HG03442 (cell line): ENCODE results near the gene SLC10A2.
"Not testable (repeated sequence)": the region's sequence is repeated elsewhere in the genome, so short reads cannot be mapped to it uniquely, and the experiment has no call there.

Source experiments
- ATAC-seq: cut with Tn5 transposase; IDR thresholded peaks from one replicate; pipeline ENCODE4 v1.9.1; 2021; ENCODE audit warnings: mild to moderate bottlenecking, moderate library complexity; ENCODE audit not compliant: unreplicated experiment

Gene SLC10A2

GRCh38 chr13:103066079-103066780 is at the start of gene SLC10A2:
Gene SLC10A2 (minus strand): TSS chr13:103066417. CDS start chr13:103066249, 168 bp downstream.
- ATAC-seq, result no peak

GRCh38 chr13:103107580-103107979 is 41.4 kb upstream of the SLC10A2 start:
- no peak for ATAC-seq

- no peak for ATAC-seq
Measured at GRCh38 chr13:103104340-103104739, 38.1 kb upstream of the SLC10A2 start.

GRCh38 chr13:103103456-103103855 is 37.2 kb upstream of the SLC10A2 start:
- ATAC-seq, result not testable (repeated sequence)

- ATAC-seq, result no peak
Measured at GRCh38 chr13:103102482-103102881, 36.3 kb upstream of the SLC10A2 start.

- ATAC-seq, result no peak
Measured at GRCh38 chr13:103101901-103102300, 35.7 kb upstream of the SLC10A2 start.

GRCh38 chr13:103101500-103101899 is 35.3 kb upstream of the SLC10A2 start:
- no peak for ATAC-seq

GRCh38 chr13:103100830-103101229 is 34.6 kb upstream of the SLC10A2 start:
- ATAC-seq, result no peak

GRCh38 chr13:103099722-103100293 is 33.6 kb upstream of the SLC10A2 start:
- no peak for ATAC-seq

- ATAC-seq, result no peak
Measured at GRCh38 chr13:103098535-103098934, 32.3 kb upstream of the SLC10A2 start.

- ATAC-seq, result no peak
Measured at GRCh38 chr13:103097366-103097928, 31.2 kb upstream of the SLC10A2 start.

GRCh38 chr13:103093649-103094048 is 27.4 kb upstream of the SLC10A2 start:
- not testable (repeated sequence) for ATAC-seq

- ATAC-seq, result no peak
Measured at GRCh38 chr13:103087275-103087674, 21.1 kb upstream of the SLC10A2 start.

- no peak for ATAC-seq
Measured at GRCh38 chr13:103081435-103081834, 15.2 kb upstream of the SLC10A2 start.

- peak; percentile 97 for ATAC-seq
Measured at GRCh38 chr13:103078158-103078557, 11.9 kb upstream of the SLC10A2 start.

GRCh38 chr13:103068836-103069235 is 2.6 kb upstream of the SLC10A2 start:
- ATAC-seq, result no peak

- ATAC-seq, result peak; percentile 75
Measured at GRCh38 chr13:103067751-103068555, 1.7 kb upstream of the SLC10A2 start.

GRCh38 chr13:103066781-103067345 is 646 bp upstream of the SLC10A2 start:
- ATAC-seq, result no peak

GRCh38 chr13:103063376-103063775 is 2.8 kb downstream of the SLC10A2 start:
- ATAC-seq, result no peak

GRCh38 chr13:103062079-103062478 is 4.1 kb downstream of the SLC10A2 start:
- ATAC-seq, result no peak

GRCh38 chr13:103056008-103056407 is 10.2 kb downstream of the SLC10A2 start:
- no peak for ATAC-seq
